NB4 (cell line): ENCODE data around the gene SPRYD4.
"Not testable (repeated sequence)": the region's sequence is repeated elsewhere in the genome, so short reads cannot be mapped to it uniquely, and the experiment has no call there.

Experiments
- CTCF ChIP-seq: IDR thresholded peaks from one replicate; pipeline ENCODE4 v1.5.1; 2012; ENCODE audit warnings: low read depth, low read length
- MAX ChIP-seq: IDR thresholded peaks from 2 replicates; pipeline ENCODE4 v1.6.1; 2011; ENCODE audit warnings: low read depth, low read length
- MYC ChIP-seq: IDR thresholded peaks from 2 replicates; pipeline ENCODE4 v1.6.1; 2011; ENCODE audit warnings: low read depth, low read length
- POLR2A ChIP-seq: IDR thresholded peaks from 2 replicates; pipeline ENCODE4 v1.6.1; 2011; ENCODE audit warnings: mild to moderate bottlenecking; ENCODE audit not compliant: insufficient read length; ENCODE audit errors: extremely low read depth

DNA sequence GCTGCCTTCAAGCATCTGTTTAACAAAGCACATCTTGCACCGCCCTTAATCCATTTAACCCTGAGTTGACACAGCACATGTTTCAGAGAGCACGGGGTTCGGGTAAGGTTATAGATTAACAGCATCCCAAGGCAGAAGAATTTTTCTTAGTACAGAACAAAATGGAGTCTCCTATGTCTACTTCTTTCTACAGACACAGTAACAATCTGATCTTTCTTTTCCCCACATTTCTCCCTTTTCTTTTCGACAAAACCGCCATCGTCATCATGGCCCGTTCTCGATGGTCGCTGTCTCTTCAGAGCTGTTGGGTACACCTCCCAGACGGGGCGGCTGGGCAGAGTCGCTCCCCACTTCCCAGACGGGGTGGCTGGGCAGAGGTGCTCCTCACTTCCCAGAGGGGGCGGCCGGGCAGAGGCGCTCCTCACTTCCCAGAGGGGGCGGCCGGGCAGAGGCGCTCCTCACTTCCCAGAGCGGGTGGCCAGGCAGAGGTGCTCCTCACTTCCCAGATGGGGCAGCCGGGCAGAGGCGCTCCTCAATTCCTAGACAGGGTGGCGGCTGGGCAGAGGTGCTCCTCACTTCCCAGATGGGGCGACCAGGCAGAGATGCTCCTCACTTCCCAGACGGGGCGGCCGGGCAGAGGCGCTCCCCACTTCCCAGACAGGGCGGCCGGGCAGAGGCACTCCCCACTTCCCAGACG is 25.2 kb downstream of the SPRYD4 start:
- not testable (repeated sequence) for TF ChIP-seq CTCF, POLR2A, MAX, MYC
